B cell (primary cell): Measurements from ENCODE around the gene CACNB2.

ENCODE experiments used
- EZH2 ChIP-seq: IDR thresholded peaks from 2 replicates; pipeline ENCODE4 v1.6.1; 2012; ENCODE audit warnings: borderline replicate concordance, low read depth, mild to moderate bottlenecking, moderate library complexity, low read length; ENCODE audit not compliant: insufficient read depth, poor library complexity, severe bottlenecking
- TF ChIP-seq, protein P1 (sequence below): fragments of 200-600 bp; IDR thresholded peaks from one replicate; pipeline ENCODE4 v1.8.0; 2022; ENCODE audit warnings: antibody characterized with exemption, mild to moderate bottlenecking

DNA sequence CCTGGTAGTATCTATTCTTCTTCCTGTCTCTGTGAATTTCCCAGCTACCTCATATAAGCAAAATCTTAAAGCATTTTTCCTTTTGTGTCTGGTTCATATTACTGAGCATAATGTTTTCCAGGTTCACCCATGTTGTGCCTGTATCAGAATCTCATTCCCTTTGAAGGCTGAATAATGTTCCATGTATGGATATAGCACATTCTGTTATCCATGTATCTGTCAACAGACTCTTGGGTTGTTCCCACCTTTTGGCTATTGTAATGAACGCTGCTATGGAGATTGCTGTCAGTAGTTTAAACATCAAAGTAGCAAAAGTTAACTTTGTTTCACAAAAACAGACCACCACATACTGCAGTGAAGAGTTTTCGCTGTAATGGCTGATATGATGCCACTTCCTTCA lies 411.2 kb downstream of the CACNB2 start:
- TF ChIP-seq, protein P1, sequence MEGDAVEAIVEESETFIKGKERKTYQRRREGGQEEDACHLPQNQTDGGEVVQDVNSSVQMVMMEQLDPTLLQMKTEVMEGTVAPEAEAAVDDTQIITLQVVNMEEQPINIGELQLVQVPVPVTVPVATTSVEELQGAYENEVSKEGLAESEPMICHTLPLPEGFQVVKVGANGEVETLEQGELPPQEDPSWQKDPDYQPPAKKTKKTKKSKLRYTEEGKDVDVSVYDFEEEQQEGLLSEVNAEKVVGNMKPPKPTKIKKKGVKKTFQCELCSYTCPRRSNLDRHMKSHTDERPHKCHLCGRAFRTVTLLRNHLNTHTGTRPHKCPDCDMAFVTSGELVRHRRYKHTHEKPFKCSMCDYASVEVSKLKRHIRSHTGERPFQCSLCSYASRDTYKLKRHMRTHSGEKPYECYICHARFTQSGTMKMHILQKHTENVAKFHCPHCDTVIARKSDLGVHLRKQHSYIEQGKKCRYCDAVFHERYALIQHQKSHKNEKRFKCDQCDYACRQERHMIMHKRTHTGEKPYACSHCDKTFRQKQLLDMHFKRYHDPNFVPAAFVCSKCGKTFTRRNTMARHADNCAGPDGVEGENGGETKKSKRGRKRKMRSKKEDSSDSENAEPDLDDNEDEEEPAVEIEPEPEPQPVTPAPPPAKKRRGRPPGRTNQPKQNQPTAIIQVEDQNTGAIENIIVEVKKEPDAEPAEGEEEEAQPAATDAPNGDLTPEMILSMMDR, result no peak
- TF ChIP-seq EZH2, result no peak
